NCI-H82 treated with DMSO at 0.1 percent for 48 hours (cell line): ENCODE measurements around the gene KCNIP3.

Experiments
- DNase-seq: peaks from one replicate; lab custom pipeline; 2025; ENCODE audit not compliant: unreplicated experiment; lab: John Stamatoyannopoulos, UW

KCNIP3 gene

GRCh38 chr2:95312543-95313201 is 15.5 kb downstream of the KCNIP3 start:
- DNase-seq = no peak

- DNase-seq = no peak
Observed at GRCh38 chr2:95313296-95314131, 16.4 kb downstream of the KCNIP3 start.

- peak; percentile 37 for DNase-seq
Observed at GRCh38 chr2:95314598-95314963, 17.4 kb downstream of the KCNIP3 start.

GRCh38 chr2:95314964-95315611 is 17.9 kb downstream of the KCNIP3 start:
- DNase-seq = peak; percentile 24

- no peak for DNase-seq
Observed at GRCh38 chr2:95315801-95316411, 18.8 kb downstream of the KCNIP3 start.

- no peak for DNase-seq
Observed at GRCh38 chr2:95316466-95317122, 19.4 kb downstream of the KCNIP3 start.

GRCh38 chr2:95317123-95317500 is 20.0 kb downstream of the KCNIP3 start:
- no peak for DNase-seq

GRCh38 chr2:95317665-95318425 is 20.7 kb downstream of the KCNIP3 start:
- no peak for DNase-seq

- DNase-seq = no peak
Observed at GRCh38 chr2:95318431-95319220, 21.5 kb downstream of the KCNIP3 start.

- peak; percentile 34 for DNase-seq
Observed at GRCh38 chr2:95319481-95320343, 22.6 kb downstream of the KCNIP3 start.

- no peak for DNase-seq
Observed at GRCh38 chr2:95320344-95320712, 23.2 kb downstream of the KCNIP3 start.

- no peak for DNase-seq
Observed at GRCh38 chr2:95320986-95321767, 24.0 kb downstream of the KCNIP3 start.

GRCh38 chr2:95323347-95324155 is 26.4 kb downstream of the KCNIP3 start:
- DNase-seq = no peak

- DNase-seq = no peak
Observed at GRCh38 chr2:95325026-95325425, 27.9 kb downstream of the KCNIP3 start.

GRCh38 chr2:95325590-95326432 is 28.7 kb downstream of the KCNIP3 start:
- no peak for DNase-seq

- no peak for DNase-seq
Observed at GRCh38 chr2:95326433-95327140, 29.4 kb downstream of the KCNIP3 start.
